DND-41 (cell line): ENCODE results near the gene TPM1.

Experiments used
- EZH2 ChIP-seq: IDR thresholded peaks from 3 replicates; pipeline ENCODE4 v1.6.1; 2012; ENCODE audit warnings: borderline replicate concordance, low read depth, mild to moderate bottlenecking, moderate library complexity, low read length, inconsistent platforms; ENCODE audit not compliant: severe bottlenecking
- TF ChIP-seq, protein P1 (sequence below): IDR thresholded peaks from 2 replicates; pipeline ENCODE4 v1.5.1; 2012; ENCODE audit warnings: borderline replicate concordance, low read length, moderate library complexity, mild to moderate bottlenecking; ENCODE audit not compliant: poor library complexity, severe bottlenecking; ENCODE audit errors: extremely low read depth

DNA sequence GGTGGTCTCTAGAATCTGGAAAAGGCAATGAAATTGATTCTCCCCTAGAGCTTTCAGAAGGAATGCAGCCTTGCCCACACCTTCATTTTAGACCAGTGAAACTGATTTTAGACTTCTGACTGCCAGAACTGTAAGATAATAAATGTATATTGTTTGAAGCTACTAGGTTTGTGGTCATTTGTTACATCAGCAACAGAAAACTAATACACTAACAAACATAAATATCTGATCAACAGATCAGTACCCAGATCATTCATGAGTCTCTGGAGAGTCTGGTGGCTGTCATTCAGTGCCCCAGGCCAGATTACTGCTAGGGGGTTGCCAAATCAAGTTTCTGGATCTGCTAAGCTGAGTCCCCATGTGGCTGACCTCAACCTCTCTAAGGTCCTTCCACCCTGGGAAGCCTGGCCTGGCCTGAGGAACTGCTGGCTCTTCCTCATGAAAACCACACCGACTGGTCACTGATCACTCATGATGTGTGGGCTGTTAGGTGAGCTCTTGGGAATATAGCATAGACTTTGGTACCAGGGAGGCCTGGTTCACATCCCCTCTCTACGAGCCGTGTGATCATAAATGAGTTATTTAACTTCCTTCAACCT, 68.0 kb downstream of the TPM1 start:
- TF ChIP-seq, protein P1, sequence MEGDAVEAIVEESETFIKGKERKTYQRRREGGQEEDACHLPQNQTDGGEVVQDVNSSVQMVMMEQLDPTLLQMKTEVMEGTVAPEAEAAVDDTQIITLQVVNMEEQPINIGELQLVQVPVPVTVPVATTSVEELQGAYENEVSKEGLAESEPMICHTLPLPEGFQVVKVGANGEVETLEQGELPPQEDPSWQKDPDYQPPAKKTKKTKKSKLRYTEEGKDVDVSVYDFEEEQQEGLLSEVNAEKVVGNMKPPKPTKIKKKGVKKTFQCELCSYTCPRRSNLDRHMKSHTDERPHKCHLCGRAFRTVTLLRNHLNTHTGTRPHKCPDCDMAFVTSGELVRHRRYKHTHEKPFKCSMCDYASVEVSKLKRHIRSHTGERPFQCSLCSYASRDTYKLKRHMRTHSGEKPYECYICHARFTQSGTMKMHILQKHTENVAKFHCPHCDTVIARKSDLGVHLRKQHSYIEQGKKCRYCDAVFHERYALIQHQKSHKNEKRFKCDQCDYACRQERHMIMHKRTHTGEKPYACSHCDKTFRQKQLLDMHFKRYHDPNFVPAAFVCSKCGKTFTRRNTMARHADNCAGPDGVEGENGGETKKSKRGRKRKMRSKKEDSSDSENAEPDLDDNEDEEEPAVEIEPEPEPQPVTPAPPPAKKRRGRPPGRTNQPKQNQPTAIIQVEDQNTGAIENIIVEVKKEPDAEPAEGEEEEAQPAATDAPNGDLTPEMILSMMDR, result no peak
- no peak for TF ChIP-seq EZH2
